Activated naive CD4-positive, alpha-beta T cell treated with anti-CD3 and anti-CD28 coated beads, Interleukin-2, amount 10 ng/mL, durations not matched to agents 7 days and 5 days (primary cell): ENCODE results near the gene SKA2.

ENCODE experiments used
- CTCF ChIA-PET: fragments of 350-600 bp; sonication (Branson Sonifier 250); formaldehyde crosslinking; loops from one replicate; lab custom pipeline; 2021; ENCODE audit warnings: antibody characterized with exemption; lab: Charles Lee
- DNase-seq: peaks from one replicate; pipeline ENCODE4 v3.0.0-alpha.2; 2020
- H3K27ac Mint-ChIP-seq: one replicate; pipeline ENCODE4 v1.8.0; 2021; ENCODE audit warnings: mild to moderate bottlenecking, moderate library complexity, mixed read lengths
- H3K27me3 Mint-ChIP-seq: one replicate; pipeline ENCODE4 v1.8.0; 2021; ENCODE audit warnings: mild to moderate bottlenecking, mixed read lengths
- H3K36me3 Mint-ChIP-seq: one replicate; pipeline ENCODE4 v1.8.0; 2021; ENCODE audit warnings: mixed read lengths
- H3K4me1 Mint-ChIP-seq: one replicate; pipeline ENCODE4 v1.8.0; 2021; ENCODE audit warnings: mixed read lengths
- H3K4me3 Mint-ChIP-seq: one replicate; pipeline ENCODE4 v1.8.0; 2021; ENCODE audit warnings: mild to moderate bottlenecking, moderate library complexity, mixed read lengths
- H3K9me3 Mint-ChIP-seq: one replicate; pipeline ENCODE4 v1.8.0; 2021; ENCODE audit warnings: mixed read lengths

Gene SKA2

DNA sequence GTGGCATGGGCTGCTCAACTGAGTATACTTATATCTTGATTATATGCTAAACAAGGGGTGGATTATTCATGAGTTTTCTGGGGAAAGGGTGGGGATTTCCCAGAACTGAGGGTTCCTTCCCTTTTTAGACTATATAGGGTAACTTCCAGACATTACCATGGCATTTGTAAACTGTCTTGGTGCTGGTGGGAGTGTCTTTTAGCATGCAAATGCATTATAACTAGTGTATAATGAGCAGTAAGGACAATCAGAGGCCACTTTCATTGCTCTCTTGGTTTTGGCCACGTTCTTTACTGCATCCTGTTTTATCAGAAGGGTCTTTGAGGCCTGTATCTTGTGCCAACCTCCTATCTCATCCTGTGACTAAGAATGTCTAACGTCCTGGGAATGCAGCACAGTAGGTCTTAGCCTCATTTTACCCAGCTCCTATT, 12.6 kb upstream of the SKA2 start:
- Mint-ChIP-seq H3K27me3 (no peaks in the 10 kb centered on the region), H3K27ac (no peak overlapping the region), H3K4me1 (peaks cover 12% of the 10 kb centered on the region), H3K4me3 (no peak overlapping the region), H3K36me3 (peaks cover 22% of the 10 kb centered on the region), H3K9me3 (no peaks in the 10 kb centered on the region)
- DNase-seq, result no peak
- CTCF ChIA-PET, result no interaction called here

- no peaks in the 10 kb centered on the region for H3K27me3 Mint-ChIP-seq
- H3K27ac Mint-ChIP-seq, result peak overlapping the region; percentile 80
- CTCF ChIA-PET, result interaction anchor here (0.6 kb wide), 1 partner anchor 14 kb away, joined by 3 read pairs; no protein-coding TSS in a partner anchor
- peaks cover 24% of the 10 kb centered on the region for H3K36me3 Mint-ChIP-seq
- no peak overlapping the region for H3K4me3 Mint-ChIP-seq
- DNase-seq, result peak; percentile 48
- peaks cover 17% of the 10 kb centered on the region for H3K4me1 Mint-ChIP-seq
- no peaks in the 10 kb centered on the region for H3K9me3 Mint-ChIP-seq
Observed at GRCh38 chr17:59165933-59166342, 11.0 kb upstream of the SKA2 start.

- no peak overlapping the region for H3K4me3 Mint-ChIP-seq
- H3K9me3 Mint-ChIP-seq, result no peaks in the 10 kb centered on the region
- H3K27ac Mint-ChIP-seq, result peak overlapping the region; percentile 90
- peaks cover 57% of the 10 kb centered on the region for H3K4me1 Mint-ChIP-seq
- no peaks in the 10 kb centered on the region for H3K27me3 Mint-ChIP-seq
- H3K36me3 Mint-ChIP-seq, result peaks cover 35% of the 10 kb centered on the region
- CTCF ChIA-PET, result no interaction called here
- DNase-seq, result no peak
Observed at GRCh38 chr17:59161477-59161876, 6.5 kb upstream of the SKA2 start.

DNA sequence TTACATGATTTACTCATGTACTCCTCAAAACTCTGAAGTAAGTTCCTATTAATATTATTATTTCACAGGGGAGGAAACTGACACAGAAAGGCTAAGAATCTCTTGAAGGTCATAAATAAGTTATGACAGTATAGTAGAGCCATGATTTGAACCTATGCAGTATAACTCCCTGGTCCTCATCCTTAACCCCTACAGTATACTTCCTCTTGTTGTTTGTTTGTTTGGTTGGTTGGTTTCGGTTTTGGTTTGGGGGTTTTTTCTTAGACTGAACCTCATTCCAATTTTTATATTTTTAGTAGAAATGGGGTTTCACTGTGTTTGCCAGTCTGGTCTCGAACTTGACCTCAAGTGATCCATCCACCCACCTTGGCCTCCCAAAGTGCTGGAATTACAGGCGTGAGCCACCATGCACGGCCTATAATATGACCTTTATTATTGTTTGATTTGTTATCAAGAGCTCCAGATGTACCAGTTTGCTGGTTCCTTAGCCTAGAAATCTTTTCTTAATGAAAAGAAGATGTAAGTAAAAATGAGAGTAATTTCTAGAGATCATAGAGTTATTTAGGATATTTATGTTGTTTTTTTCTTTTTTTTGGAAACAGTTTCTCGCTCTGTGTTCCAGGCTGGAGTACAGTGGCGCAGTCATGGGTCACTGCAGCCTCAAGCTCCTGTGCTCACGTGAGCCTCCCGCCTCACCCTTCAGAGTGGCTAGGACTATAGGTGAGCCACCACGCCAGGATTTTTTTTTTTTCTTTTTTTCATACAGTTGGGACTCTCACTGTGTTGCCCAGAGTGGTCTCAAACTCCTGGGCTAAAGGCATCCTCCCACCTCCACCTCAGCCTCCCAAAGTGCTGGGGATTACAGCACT, 5.4 kb upstream of the SKA2 start:
- H3K27ac Mint-ChIP-seq, result peak overlapping the region; percentile 90
- DNase-seq, result no peak
- H3K36me3 Mint-ChIP-seq, result peaks cover 35% of the 10 kb centered on the region
- CTCF ChIA-PET, result no interaction called here
- H3K27me3 Mint-ChIP-seq, result no peaks in the 10 kb centered on the region
- peaks cover 56% of the 10 kb centered on the region for H3K4me1 Mint-ChIP-seq
- no peaks in the 10 kb centered on the region for H3K9me3 Mint-ChIP-seq
- H3K4me3 Mint-ChIP-seq, result peak overlapping the region; percentile 7

GRCh38 chr17:59155439-59156177, 622 bp upstream of the SKA2 start, which contains the start of gene PRR11:
Gene PRR11, plus strand, starts transcription at chr17:59155746. Its CDS starts 14,007 bp downstream, at chr17:59169753.
- H3K27ac Mint-ChIP-seq, result no peak within 1 kb of the TSS
- H3K27me3 Mint-ChIP-seq, result no peaks in the 10 kb centered on the region
- peaks cover 39% of the 10 kb centered on the region for H3K36me3 Mint-ChIP-seq
- no peaks in the 10 kb centered on the region for H3K9me3 Mint-ChIP-seq
- CTCF ChIA-PET, result interaction anchor here (1.0 kb wide), 1 partner anchor 54 kb away, joined by 3 read pairs; the partner anchor contains the start of gene SMG8
- peak; percentile 97 for DNase-seq
- H3K4me1 Mint-ChIP-seq, result peaks cover 75% of the 10 kb centered on the region
- no peak within 1 kb of the TSS for H3K4me3 Mint-ChIP-seq

- Mint-ChIP-seq H3K36me3 (peaks cover 38% of the 10 kb centered on the region), H3K4me1 (peaks cover 73% of the 10 kb centered on the region), H3K27ac (no peak overlapping the region), H3K27me3 (no peaks in the 10 kb centered on the region), H3K9me3 (no peaks in the 10 kb centered on the region), H3K4me3 (no peak overlapping the region)
- DNase-seq, result peak; percentile 60
- CTCF ChIA-PET, result no interaction called here
Observed at GRCh38 chr17:59154292-59154720, 680 bp downstream of the SKA2 start.

GRCh38 chr17:59152925-59153324, 2.1 kb downstream of the SKA2 start:
- Mint-ChIP-seq H3K36me3 (peaks cover 33% of the 10 kb centered on the region), H3K4me3 (no peak overlapping the region), H3K27ac (peak overlapping the region; percentile 70), H3K9me3 (no peaks in the 10 kb centered on the region), H3K27me3 (no peaks in the 10 kb centered on the region), H3K4me1 (peaks cover 64% of the 10 kb centered on the region)
- CTCF ChIA-PET, result no interaction called here
- DNase-seq, result no peak

DNA sequence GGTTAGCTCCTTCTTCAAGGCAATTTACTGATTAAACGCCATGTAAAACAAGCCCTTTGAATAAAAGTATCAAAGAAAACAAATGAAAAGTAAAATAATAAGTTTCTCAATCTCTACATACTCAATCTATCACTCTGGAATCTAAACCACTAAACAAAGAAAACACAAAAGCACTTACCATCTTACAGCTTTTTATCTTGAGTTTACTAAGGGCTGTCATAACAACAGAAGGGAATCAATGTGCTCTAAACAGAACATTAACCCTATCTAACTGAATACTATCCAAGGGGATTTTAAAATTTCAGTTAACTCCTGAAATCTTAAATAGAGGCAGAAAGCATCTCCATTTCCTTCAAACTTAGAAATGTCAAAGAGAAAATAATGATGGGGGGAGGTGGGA, 3.4 kb downstream of the SKA2 start:
- H3K4me3 Mint-ChIP-seq, result peak overlapping the region; percentile 19
- no peaks in the 10 kb centered on the region for H3K9me3 Mint-ChIP-seq
- DNase-seq, result no peak
- no peak overlapping the region for H3K27ac Mint-ChIP-seq
- peaks cover 52% of the 10 kb centered on the region for H3K4me1 Mint-ChIP-seq
- CTCF ChIA-PET, result no interaction called here
- no peaks in the 10 kb centered on the region for H3K27me3 Mint-ChIP-seq
- peaks cover 29% of the 10 kb centered on the region for H3K36me3 Mint-ChIP-seq

- Mint-ChIP-seq H3K4me1 (peaks cover 47% of the 10 kb centered on the region), H3K4me3 (no peak overlapping the region), H3K9me3 (no peaks in the 10 kb centered on the region), H3K27ac (no peak overlapping the region), H3K27me3 (no peaks in the 10 kb centered on the region), H3K36me3 (peaks cover 30% of the 10 kb centered on the region)
- CTCF ChIA-PET, result no interaction called here
- DNase-seq, result no peak
Observed at GRCh38 chr17:59151006-59151405, 4.0 kb downstream of the SKA2 start.

GRCh38 chr17:59149841-59150511, 5.0 kb downstream of the SKA2 start:
- CTCF ChIA-PET, result interaction anchor here (1.1 kb wide), 1 partner anchor 26 kb away, joined by 5 read pairs; no protein-coding TSS in a partner anchor

DNA sequence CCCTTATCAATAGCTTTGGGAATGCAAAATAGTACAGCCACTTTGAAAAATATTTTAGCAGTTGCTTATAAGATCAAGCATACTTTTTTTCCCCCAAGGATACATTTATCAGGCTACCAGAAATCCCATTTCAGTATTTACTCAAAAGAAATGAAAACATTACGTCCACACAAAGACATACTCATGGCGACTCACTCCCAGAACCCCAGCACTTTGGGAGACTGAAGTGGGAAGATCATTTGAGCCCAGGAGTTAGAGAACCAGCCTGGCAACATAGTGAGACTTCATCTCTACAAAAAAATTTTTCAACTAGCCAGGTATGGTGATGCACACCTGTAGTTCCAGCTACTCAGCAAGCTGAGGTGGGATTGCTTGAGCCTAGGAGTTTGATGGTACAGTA, 5.9 kb downstream of the SKA2 start:
- Mint-ChIP-seq H3K4me3 (no peak overlapping the region), H3K36me3 (peaks cover 38% of the 10 kb centered on the region), H3K9me3 (no peaks in the 10 kb centered on the region), H3K4me1 (peaks cover 47% of the 10 kb centered on the region), H3K27ac (no peak overlapping the region), H3K27me3 (no peaks in the 10 kb centered on the region)
- no peak for DNase-seq
- CTCF ChIA-PET, result interaction anchor here (1.1 to 1.2 kb wide), 2 partner anchors 25 to 32 kb away, joined by 3 to 5 read pairs; no protein-coding TSS in a partner anchor

More at GRCh38 chr17:59149841-59150511, 5.0 kb downstream of the SKA2 start:
- H3K36me3 Mint-ChIP-seq, result peaks cover 36% of the 10 kb centered on the region
- H3K4me3 Mint-ChIP-seq, result no peak overlapping the region
- H3K27ac Mint-ChIP-seq, result peak overlapping the region; percentile 60
- H3K9me3 Mint-ChIP-seq, result no peaks in the 10 kb centered on the region
- DNase-seq, result peak; percentile 29
- H3K27me3 Mint-ChIP-seq, result no peaks in the 10 kb centered on the region
- H3K4me1 Mint-ChIP-seq, result peaks cover 50% of the 10 kb centered on the region

GRCh38 chr17:59145571-59146096, 9.4 kb downstream of the SKA2 start:
- no peak overlapping the region for H3K4me3 Mint-ChIP-seq
- no peak overlapping the region for H3K27ac Mint-ChIP-seq
- H3K36me3 Mint-ChIP-seq, result peaks cover 31% of the 10 kb centered on the region
- H3K4me1 Mint-ChIP-seq, result peaks cover 21% of the 10 kb centered on the region
- no peaks in the 10 kb centered on the region for H3K9me3 Mint-ChIP-seq
- no peak for DNase-seq
- CTCF ChIA-PET, result interaction anchor here (0.9 kb wide), 1 partner anchor 10 kb away, joined by 5 read pairs; no protein-coding TSS in a partner anchor
- H3K27me3 Mint-ChIP-seq, result no peaks in the 10 kb centered on the region

- no peaks in the 10 kb centered on the region for H3K9me3 Mint-ChIP-seq
- H3K4me3 Mint-ChIP-seq, result no peak overlapping the region
- CTCF ChIA-PET, result no interaction called here
- no peak for DNase-seq
- H3K36me3 Mint-ChIP-seq, result peaks cover 27% of the 10 kb centered on the region
- H3K27me3 Mint-ChIP-seq, result no peaks in the 10 kb centered on the region
- no peak overlapping the region for H3K27ac Mint-ChIP-seq
- peaks cover 4% of the 10 kb centered on the region for H3K4me1 Mint-ChIP-seq
Observed at GRCh38 chr17:59141860-59142259, 13.1 kb downstream of the SKA2 start.
